UCSD-AML1 (cell line): ENCODE measurements around the gene AREL1.
"Not testable (repeated sequence)": the region's sequence is repeated elsewhere in the genome, so short reads cannot be mapped to it uniquely, and the experiment has no call there.

ENCODE experiments used
- DNase-seq: peaks from one replicate; lab custom pipeline; 2025; ENCODE audit not compliant: unreplicated experiment; lab: John Stamatoyannopoulos, UW

AREL1 gene, protein sequence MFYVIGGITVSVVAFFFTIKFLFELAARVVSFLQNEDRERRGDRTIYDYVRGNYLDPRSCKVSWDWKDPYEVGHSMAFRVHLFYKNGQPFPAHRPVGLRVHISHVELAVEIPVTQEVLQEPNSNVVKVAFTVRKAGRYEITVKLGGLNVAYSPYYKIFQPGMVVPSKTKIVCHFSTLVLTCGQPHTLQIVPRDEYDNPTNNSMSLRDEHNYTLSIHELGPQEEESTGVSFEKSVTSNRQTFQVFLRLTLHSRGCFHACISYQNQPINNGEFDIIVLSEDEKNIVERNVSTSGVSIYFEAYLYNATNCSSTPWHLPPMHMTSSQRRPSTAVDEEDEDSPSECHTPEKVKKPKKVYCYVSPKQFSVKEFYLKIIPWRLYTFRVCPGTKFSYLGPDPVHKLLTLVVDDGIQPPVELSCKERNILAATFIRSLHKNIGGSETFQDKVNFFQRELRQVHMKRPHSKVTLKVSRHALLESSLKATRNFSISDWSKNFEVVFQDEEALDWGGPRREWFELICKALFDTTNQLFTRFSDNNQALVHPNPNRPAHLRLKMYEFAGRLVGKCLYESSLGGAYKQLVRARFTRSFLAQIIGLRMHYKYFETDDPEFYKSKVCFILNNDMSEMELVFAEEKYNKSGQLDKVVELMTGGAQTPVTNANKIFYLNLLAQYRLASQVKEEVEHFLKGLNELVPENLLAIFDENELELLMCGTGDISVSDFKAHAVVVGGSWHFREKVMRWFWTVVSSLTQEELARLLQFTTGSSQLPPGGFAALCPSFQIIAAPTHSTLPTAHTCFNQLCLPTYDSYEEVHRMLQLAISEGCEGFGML

DNA sequence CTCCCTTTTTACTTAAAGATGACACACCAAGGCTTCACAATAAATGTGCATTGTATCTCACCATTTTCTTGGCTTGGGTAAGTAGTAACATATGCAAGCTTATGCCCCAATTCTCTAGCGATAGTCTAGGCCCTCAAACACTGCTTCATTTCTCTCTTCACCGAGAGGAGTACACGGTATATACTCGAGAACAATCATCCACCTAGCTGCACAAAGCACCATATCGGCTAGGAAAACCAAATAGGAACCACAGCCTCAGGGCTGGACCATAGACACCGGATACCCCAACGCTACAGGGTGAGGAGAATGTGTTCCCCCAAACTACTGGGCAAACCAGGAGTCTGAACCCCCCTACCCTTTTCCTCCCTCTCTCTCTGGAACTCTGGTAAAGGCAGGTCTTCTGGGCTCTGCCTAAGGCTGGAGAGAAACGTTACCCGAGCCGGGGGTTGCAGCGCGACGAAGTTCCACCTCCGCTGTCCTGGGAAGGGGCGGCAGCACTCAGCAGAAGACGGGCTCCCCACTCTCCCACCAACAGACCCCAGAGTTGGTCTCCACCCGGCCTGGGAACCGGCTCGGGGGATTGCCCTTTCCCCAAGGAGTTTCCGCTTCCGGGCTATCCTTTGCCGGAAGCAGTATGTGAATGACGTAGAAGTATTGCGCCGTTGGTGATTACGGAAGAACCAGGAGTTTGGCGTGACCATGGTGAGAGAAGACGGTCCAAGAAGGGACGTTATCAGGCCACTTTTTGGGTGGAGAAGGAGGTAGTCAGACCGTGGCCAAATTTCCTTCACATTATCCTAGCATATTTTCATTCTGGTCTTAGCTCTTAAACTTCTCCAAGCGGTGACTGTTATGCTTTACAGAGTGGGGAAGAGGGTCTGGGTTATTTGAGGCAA, at the start of gene AREL1, which contains the start of gene FCF1:
TSS of gene AREL1 (minus strand) at position 582 of the 896 bp plus-strand sequence. CDS start 27,465 bp downstream, outside the sequence.
TSS of gene FCF1 (plus strand) at position 646 of the 896 bp plus-strand sequence. CDS start at position 700, 54 bp downstream.
- no peak for DNase-seq

DNA sequence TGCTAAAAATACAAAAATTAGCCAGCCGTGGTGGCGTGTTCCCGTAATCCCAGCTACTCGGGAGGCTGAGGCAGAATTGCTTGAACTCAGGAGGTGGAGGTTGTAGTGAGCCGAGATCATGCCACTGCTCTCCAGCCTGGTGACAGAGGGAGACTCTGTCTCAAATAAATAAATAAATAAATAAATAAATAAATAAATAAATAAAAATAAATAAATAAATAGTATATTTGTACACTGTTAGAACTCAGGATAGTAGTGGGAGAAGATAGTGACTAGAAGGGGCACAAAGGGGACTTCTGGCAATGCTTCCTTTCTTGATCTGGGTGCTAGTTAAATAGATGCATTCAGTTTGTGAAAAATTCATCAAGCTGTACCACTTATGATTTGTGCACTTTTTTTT, 45.6 kb upstream of the AREL1 start:
- DNase-seq: not testable (repeated sequence)

DNA sequence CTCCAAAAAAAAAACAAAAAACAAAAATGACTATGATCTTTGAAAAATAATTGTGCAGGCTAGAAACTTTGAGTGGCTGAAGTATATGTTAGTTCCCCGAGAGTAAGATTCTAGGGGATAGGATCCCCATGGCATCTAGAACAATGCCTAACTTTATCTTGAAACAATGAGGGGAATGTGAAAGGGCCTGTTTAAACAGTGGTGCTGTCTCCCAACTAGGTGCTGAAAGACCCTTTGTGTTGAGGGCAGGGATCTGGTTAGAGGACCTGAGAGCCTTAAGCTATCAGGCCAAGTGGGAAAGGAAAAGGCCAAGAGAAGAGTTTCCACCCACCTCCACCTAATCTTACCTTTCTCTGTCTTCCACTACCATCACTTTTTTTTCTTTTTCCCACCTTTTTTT, 43.4 kb upstream of the AREL1 start:
- no peak for DNase-seq

DNA sequence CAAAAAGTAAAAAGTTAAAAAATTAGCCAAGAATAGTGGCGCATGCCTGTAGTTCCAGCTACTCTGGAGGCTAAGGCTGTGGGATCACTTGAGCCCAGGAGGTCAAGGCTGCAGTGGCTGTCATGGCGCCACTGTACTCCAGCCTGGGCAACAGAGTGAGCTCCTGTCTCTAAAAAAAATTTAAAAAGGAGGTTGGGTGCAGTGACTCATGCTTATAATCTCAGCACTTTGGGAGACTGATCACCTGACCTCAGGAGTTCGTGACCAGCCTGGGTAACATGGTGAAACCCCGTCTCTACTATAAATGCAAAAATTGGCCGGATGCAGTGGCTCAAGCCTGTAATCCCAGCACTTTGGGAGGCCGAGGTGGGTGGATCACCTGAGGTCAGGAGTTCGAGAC, 42.0 kb upstream of the AREL1 start:
- DNase-seq: no peak

DNA sequence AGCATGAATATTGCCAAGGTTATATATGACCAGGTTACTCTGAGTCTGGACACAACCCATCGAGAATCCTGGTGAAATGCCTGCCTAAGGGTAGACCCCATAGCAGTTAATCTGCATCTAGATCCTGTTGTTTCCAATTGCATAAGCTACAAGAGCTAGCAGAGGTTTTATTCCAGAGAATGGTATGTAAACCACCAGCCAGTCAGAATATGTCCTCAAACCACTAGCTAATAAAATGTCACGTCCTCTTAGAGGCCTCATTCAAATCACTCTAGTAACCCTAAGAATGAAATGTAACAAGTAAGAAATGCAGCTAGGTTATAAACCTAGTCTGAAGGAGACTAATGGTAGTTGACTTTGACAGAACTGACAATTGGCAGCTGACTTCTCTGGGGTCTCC, 41.3 kb upstream of the AREL1 start:
- DNase-seq: no peak

DNA sequence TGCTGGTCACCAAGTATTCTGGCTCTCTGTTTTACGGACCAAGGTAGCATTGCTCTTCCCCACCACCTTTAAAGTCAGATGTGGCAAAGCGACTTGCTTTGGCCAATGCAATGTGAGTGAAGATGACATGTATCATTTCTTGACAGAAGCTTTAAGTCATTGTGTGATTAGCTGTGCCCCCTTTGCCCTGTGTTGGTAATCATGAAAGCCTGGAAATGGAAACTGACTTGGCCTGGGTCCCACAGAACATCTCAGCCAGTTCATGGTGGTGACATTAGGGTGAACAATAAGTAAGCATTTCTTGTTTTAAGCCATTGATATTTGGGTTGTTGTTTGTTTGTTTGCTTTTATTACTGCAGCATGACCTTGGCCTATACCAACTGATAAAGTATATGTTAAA, 34.4 kb upstream of the AREL1 start:
- DNase-seq: no peak

DNA sequence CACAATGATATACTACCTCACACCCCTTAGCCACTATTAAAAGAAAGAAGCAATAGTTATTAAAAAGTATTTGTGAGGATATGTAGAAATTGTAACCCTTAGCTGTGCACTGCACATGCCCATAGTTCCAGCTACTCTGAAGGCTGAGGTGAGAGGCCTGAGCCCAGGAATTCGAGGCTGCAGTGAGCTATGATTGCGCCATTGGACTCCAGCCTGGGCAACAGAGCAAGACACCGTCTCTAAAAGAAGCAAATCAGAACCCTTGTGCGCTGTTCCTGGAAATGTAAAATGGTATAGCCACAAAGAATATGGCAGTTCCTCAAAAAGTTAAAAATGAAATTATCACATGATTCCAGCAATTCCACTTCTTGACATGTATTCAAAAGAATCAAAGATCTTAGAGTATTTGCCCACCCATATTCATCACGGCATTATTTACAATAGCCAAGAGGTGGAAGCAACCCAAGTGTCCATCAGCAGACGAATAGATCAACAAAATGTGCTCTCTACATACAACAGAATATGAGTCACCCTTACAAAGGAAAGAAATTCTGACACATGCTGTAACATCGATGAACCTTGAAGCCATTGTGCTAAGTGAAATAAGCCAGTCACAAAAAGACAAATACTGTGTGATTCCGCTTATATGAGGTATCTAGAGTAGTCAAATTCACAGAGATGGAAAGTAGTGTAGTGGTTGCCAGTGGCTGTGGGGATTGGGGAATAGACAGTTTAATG, 26.6 kb upstream of the AREL1 start:
- DNase-seq: no peak

DNA sequence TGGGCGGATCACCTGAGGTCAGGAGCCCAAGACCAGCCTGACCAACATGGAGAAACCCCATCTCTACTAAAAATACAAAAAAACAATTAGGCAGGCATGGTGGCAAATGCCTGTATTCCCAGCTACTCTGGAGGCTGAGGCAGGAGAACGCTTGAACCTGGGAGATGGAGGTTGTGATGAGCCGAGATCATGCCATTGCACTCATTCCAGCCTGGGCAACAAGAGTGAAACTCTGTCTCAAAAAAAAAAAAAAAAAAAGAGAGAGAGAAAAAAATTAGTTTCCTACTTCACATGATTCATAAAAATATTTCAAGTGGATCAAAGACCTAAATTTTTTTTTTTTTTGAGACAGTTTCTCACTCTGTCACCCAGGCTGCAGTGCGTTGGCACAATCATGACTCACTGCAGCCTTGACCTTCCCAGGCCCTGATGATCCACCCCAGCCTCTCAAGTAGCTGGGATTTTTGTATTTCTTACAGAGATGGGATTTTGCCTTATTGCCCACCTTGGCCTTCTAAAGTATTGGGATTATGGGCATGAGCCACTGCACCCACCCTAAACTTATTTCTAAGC, 25.0 kb upstream of the AREL1 start:
- DNase-seq: no peak

DNA sequence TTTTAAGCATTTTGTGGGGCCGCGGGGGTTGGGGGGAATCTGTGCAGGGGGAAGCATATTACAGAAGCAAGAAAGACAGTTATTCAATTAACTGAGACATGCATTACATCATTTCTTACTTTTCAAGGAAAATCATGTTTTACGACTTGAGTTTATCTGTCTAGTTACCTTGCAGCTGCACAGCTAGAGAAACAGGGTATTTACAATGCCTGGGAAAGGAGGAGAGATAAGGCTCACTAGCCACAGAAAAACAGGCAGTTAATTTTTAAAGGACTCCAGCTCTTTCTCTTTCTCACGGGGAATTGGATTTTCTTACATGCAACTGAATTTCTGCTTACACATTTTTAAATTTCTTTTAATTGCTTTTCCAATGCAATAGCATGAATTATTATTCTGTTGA, 22.2 kb upstream of the AREL1 start:
- no peak for DNase-seq

DNA sequence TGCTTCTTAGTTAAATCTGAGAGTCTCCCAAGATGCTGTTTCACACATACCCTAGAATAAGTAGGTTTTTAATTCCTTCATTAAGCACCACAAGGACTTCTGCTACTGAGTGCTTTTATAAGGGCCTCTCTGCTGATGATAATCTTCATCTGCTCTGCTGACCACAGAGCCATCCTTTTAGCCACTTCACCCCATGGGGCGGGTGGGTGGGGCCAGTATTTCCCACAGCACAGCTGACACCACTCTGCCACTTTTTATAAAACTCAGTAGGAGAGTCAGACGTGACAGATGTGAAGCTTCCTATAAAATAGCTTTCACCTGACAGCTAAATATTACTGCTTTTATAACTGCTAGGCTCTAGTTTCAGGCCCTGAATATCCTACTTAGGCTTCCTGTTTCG, 20.3 kb upstream of the AREL1 start:
- no peak for DNase-seq

DNA sequence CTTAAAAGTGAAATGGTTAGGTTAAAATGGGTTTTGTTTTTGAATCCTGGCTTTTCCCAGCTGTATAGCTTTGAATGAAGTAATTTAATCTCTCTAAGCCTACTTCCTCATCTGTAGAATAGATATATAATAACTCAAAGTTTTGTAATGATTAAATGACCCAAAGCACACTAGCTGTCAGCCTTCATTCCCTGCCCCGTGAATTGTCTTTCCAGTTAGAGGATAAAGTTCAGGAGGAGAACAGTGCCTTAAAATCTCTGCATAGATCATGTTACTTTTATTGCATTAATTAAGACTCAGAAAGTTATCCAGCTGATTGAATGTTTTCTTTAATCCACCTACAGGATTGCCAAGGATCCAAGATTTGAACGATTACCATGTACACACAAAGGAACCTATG, 19.5 kb upstream of the AREL1 start:
- no peak for DNase-seq

DNA sequence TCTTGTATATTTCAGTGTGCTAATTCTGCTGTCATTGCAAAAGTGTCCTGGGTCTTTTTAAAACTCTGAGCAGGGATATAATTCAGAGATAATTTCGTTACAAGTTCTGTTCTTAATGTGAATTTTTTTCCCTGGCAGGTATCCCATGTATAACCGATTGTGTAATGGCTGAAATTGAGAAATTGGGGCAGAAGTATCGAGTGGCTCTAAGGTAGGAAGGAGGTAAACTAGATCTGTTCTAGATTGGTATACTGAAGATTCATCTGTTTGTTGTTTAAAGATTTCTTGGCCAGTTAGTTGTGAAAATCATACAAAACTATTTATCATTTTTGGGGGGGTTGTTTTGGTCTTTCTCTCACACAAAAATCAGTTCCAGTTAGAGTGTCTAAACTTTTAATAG, 10.3 kb upstream of the AREL1 start:
- DNase-seq: no peak

DNA sequence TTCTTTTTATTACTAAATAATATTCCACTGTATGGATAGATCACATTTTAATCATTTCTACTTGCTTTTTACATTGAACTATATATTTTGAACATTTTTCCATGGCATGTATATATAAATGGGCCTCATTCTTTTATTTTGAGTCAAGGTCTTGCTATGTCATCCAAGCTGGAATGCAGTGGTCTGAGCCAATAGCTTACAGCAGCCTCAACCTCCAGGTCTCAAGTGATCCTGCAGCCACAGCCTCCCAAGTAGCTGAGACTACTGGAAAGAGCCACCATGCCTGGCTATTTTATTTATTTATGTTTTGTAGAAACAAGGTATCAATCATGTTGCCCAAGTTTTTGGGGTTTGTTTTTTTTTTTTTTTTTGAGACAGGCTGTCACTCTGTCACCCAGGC, 7.6 kb upstream of the AREL1 start:
- no peak for DNase-seq

DNA sequence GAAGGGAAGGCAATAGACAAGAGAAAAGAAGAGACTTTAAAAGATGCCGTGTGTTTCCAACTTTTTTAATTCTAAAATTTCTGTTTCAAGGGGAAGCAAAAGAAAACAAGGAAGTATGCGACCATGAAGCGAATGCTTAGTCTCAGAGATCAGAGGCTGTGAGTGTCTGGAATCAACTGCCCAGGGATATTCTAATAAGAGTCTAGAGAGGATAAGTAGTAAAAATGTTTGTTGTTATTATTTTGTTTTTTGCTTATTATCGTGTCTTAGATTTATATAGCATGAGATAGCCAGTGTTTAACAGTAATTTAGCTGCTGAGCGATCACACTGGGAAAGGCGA, 485 bp upstream of the AREL1 start:
- no peak for DNase-seq

DNA sequence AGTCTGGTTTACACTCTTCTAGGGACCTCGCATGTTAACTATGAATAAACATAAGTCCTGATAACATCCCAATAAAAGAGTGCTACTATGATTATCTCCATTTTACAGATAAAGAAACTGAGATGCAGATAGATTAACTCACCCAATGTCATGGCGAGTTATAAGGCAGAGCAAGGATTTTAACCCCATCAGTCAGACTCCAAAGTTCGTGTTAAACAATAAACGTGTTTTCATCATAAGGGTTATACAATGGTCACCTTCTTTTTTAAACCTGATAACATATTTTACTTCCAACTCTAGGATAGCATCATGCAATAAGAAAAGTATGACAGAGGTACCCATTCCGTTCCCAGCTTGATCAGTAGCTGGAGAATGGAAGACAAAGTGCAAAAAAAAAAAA, 1.2 kb downstream of the AREL1 start:
- DNase-seq: no peak

DNA sequence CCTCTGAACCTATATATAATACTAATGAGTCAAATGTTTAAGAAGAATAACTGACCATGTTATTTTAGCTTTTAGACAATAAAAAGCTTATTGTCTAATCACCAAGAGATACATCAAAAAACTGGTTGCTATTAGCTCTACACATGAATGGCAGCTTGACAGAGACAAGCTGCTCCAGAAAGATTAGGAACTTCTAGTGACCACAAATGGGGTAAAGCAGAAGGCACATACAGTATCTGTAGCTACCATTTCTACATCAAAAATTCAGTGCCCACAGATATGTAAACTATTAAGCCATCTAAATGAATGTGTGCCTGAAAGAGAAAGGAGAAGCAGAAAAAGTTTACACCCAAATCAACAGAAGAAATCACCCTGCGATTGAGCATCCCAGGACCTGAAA, 2.4 kb downstream of the AREL1 start:
- DNase-seq: no peak

DNA sequence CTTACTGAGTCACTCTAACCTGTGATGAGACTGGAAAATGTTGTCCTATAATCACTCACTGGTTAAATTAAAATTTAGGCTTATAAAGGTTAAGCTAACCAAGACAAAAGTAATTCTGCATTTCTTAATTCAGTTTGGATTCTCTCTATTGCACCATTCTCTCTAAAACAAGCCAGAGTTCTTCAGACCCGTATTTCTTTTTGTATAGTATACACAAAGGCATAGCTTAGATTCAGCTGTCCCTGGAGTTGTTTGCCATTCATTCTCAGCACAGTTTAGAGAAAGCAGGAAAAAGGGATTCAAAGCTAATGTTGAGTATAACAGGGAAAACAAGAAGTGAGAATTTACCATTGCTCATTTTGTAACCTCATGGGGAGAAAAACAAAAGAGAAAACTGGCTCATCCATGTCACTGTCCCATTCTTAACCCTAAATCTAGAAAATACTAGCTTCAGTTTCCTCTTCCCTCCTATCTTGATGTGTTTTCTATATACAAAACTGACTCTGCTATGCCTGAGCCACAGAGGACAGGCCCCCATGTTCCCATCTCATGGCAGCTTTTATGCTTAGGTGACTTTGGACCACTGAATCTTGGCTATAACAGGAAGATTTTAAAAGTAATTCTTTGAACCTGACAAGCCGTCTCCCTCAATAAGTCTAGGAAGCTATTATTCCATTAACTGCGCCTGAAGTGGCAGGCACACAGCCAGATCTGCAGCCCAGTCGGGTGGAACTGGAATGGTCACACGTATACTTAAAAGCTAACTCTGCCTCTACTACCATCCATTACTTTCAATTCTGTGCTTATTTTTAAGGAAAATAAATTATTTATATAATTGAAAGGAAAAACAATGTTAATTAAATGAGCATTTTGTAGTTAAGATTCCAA, 7.0 kb downstream of the AREL1 start:
- DNase-seq: no peak

DNA sequence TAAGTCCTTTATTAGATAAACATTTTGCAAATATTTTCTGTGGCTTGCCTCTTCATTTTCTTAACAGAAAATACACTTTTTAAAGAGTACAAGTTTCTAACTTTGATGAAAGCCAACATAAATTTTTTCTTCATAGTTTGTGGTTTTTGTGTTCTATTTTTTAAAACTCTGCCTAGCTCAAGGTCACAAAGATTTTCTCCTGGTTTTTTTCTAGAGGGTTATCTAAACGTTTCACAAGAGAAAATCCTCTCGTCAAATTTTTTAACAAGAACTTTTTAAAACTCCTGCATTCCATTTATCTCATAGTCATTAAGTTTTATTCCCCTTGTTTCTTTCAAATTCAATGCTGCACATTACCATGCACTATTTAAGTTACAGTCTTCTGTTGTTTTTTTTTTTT, 8.2 kb downstream of the AREL1 start:
- DNase-seq: no peak

DNA sequence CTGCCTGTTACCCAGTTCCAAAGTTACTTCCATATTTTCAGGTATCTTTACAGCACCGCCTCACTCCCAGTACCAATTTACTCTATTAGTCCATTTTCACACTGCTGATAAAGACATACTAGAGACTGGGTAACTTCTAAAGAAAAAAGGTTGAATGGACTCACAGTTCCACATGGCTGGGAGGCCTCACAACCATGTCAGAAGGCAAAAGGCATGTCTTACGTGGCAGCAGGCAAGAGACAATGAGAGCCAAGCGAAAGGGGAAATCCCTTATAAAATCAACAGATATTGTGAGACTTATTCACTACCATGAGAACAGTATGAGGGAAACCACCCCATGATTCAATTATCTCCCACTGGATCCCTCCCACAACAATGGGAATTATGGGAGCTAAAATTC, 9.8 kb downstream of the AREL1 start:
- DNase-seq: no peak
